Kidney epithelial cell (primary cell): Measurements from ENCODE around the gene GPX4. TPM values are rescaled to one million over a fixed set of nuclear protein-coding genes. Genes with fewer than 3 reads are reported as not detected.
A peak's percentile ranks its signal among the peaks of the same experiment; 100 is the strongest.
"Not testable (repeated sequence)": the region's sequence is repeated elsewhere in the genome, so short reads cannot be mapped to it uniquely, and the experiment has no call there.

ENCODE experiments used
- DNase-seq: peaks from one replicate; pipeline ENCODE4 v3.0.0-alpha.2; 2010; ENCODE audit warnings: low read depth
- H3K27me3 ChIP-seq: 2 replicates; pipeline ENCODE4 v1.6.0; 2011; ENCODE audit warnings: low read length; ENCODE audit not compliant: control insufficient read depth, insufficient read depth
- H3K36me3 ChIP-seq: 2 replicates; pipeline ENCODE4 v1.5.1; 2011; ENCODE audit warnings: low read length; ENCODE audit not compliant: control insufficient read depth, insufficient read depth
- H3K4me3 ChIP-seq: 2 replicates; pipeline ENCODE4 v1.5.1; 2011; ENCODE audit warnings: low read depth, mild to moderate bottlenecking, control low read depth, low read length
- total RNA-seq: library from RNA; depleted of rRNA; stranded (reverse); fragments of >200 nt; gene quantifications from 2 replicates; pipeline ENCODE4 v1.2.3, GENCODE V29; 2015
- TF ChIP-seq, protein P1 (sequence below): IDR thresholded peaks from 2 replicates; pipeline ENCODE4 v1.5.1; 2011; ENCODE audit warnings: mild to moderate bottlenecking, moderate library complexity, low read length, control low read depth, inconsistent platforms; ENCODE audit not compliant: insufficient read depth, poor library complexity, severe bottlenecking

The GPX4 gene
- total RNA-seq, 1 donor from 2014 or later: 538 TPM

DNA sequence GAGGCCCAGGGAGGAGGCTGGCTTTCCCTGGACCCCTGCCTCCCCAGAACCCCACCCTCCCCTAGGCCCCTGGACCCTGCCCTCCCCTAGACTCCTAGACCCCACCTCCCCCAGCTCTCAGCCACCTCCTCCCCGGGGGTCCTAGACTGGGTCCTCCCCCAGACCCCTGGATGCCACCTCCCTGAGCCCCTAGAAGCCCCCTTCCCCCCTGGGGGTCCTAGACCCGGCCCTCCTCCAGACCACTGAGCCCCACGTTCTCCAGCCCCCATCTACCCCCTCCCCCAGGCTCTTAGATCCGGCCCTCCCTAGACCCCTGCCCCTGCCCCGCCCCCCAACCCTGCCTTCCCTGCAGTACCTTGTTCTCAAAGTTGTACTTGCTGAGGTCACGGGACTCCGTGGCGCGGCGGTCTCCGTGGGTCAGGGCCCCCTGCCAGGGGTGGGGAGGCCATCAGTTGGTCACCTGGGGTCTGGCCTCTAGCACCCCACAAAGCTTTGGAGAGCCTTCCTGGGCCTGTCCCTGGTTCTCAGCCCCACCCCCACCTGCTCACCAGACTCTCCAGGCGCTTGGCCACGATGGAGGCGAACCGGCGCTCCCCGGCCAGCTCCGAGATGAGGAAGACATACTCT is 8.0 kb downstream of the GPX4 start:
- no peak for DNase-seq
- H3K27me3 ChIP-seq: no peaks in the 10 kb centered on the region
- no peak overlapping the region for H3K4me3 ChIP-seq
- TF ChIP-seq, protein P1, sequence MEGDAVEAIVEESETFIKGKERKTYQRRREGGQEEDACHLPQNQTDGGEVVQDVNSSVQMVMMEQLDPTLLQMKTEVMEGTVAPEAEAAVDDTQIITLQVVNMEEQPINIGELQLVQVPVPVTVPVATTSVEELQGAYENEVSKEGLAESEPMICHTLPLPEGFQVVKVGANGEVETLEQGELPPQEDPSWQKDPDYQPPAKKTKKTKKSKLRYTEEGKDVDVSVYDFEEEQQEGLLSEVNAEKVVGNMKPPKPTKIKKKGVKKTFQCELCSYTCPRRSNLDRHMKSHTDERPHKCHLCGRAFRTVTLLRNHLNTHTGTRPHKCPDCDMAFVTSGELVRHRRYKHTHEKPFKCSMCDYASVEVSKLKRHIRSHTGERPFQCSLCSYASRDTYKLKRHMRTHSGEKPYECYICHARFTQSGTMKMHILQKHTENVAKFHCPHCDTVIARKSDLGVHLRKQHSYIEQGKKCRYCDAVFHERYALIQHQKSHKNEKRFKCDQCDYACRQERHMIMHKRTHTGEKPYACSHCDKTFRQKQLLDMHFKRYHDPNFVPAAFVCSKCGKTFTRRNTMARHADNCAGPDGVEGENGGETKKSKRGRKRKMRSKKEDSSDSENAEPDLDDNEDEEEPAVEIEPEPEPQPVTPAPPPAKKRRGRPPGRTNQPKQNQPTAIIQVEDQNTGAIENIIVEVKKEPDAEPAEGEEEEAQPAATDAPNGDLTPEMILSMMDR: no peak
- H3K36me3 ChIP-seq: peaks cover 6% of the 10 kb centered on the region

DNA sequence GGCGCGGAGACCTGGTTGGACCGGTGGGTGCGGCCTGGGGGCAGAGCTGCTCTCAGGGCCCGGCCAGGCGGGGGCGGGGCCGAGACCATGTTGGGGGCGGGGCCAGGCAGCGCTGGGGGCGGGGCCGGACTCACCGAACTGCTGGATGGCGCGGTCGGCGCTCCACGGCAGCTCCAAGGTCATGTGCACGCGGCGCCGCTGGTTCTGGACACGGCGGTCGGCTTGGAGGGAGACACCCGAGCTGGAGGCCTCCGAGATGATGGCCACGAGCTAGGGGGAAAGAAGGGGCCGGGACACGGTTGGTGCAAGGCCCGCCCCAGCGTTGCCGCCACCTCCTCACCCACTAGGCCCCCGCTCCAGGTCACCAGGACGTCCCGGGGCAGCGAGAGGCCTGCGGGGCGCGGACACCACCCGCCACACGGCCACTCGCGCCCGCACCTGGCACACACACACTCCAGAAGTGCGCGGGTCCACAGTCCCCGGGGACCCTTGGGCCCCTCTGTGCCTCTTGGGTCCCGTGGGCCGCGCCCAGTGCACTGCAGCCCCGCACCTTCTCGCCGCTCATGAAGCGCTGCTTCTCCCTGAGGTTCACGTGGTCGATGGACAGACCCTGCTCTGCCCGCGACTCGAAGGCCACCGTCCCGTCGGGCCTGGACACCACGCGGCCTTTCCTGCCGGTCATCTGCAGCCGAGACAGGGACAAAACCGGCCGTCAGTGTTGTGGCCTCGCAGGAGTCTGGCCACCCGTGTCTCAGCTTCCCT is 8.7 kb downstream of the GPX4 start:
- DNase-seq: no peak
- peaks cover 8% of the 10 kb centered on the region for H3K36me3 ChIP-seq
- H3K4me3 ChIP-seq: no peak overlapping the region
- H3K27me3 ChIP-seq: no peaks in the 10 kb centered on the region
- TF ChIP-seq, protein P1: no peak

DNA sequence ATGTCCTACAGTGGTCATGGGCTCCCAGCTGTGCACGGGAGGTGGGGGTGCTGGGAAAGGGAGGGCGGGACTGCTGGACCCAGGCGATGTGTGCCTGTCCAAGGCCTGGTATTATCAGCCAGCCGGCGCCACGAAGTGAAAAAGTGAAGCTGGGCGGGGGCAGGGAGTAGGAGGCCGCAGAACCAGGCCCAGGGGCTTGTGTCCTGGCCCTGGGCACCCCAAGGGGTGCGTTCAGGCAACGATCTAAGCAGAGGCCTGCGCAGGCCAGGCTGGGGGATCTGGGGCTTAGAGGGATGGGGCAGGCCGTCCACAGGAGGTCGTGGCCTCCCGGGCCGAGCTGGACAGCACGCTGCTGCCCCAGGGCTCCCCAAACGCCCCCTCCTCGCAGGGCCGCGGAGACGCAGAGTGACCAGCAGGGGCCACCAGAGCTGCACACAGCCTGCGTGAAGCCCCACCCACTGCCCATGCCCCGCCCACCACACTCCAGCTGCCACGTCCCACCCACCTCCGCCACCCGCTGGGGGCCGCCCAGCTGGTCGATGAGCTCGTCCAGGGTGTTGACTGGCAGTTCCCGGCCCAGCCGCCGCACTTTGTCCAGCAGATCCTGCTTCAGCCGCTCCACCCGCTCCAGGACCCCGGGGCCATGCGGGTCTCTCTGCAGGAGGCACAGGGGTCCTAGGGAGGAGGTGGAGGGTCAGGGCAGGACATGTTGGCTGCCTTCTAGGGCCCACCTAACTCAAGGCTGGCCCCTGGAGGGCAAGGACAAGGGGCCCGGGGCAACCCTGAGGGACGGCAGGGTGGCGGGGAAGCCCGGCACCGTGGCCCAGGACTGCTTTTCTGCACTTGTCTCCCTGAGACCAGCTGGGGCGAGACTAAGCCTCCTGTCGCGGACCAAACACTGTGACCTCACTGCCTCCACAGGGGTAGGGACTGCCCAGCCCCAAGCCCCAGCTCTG is 9.5 kb downstream of the GPX4 start:
- DNase-seq: no peak
- H3K4me3 ChIP-seq: no peak overlapping the region
- H3K36me3 ChIP-seq: peaks cover 10% of the 10 kb centered on the region
- TF ChIP-seq, protein P1: peak; percentile 85
- H3K27me3 ChIP-seq: no peaks in the 10 kb centered on the region

DNA sequence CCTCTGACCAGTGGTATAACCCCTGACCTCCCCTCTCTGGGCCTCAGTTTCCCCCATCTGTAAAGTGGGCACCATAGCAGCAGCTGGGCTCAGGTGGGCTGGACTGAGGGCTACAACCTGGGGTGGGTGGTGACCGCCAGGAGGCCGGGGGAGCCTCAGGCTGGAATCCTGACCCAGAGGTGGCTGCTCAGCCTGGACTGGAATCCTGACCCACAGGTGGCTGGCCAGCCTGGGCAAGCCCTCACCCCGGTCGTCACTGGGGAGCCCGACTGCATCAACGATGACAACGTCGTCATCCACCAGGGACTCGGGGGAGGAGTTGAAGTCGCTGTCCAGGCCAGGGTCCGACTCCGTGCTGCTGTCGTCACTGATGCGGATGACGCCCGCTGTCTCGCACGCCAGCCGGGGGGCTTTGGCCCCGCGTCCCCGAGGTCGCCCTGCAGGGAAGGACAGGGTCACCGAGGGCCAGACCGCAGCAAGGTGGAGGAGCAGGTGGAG is 10.2 kb downstream of the GPX4 start:
- H3K36me3 ChIP-seq: peaks cover 10% of the 10 kb centered on the region
- H3K27me3 ChIP-seq: no peaks in the 10 kb centered on the region
- TF ChIP-seq, protein P1: no peak
- no peak overlapping the region for H3K4me3 ChIP-seq
- no peak for DNase-seq

DNA sequence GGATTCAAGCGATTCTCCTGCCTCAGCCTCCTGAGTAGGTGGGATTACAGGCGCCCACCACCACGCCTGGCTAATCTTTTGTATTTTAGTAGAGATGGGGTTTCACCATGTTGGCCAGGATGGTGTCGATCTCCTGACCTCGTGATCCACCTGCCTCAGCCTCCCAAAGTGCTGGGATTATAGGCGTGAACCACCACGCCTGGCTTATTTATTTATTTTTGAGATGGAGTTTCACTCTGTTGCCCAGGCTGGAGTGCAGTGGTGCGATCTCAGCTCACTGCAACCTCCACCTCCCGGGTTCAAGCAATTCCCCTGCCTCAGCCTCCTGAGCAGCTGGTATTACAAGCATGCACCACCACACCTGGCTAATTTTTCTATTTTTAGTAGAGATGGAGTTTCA is 10.9 kb downstream of the GPX4 start:
- not testable (repeated sequence) for H3K36me3 ChIP-seq, H3K4me3 ChIP-seq, H3K27me3 ChIP-seq, DNase-seq
